Naive thymus-derived CD8-positive, alpha-beta T cell (primary cell): ENCODE results near the gene RFNG. TPM values are rescaled to one million over a fixed set of nuclear protein-coding genes. Genes with fewer than 3 reads are reported as not detected.
A peak's percentile ranks its signal among the peaks of the same experiment; 100 is the strongest.

ENCODE experiments used
- ATAC-seq, 2 donors: fragments of 150-1000 bp; cut with Tn5 transposase in 1 of 2; sonication (Bioruptor Pico), chemical (Tn5 transposase) in 1 of 2; 1 replicate in 1 of 2; 2 replicates in 1 of 2; pipeline ENCODE4 v1.10.0; 2021; ENCODE audit warnings: mild to moderate bottlenecking in 2 of 2, moderate library complexity in 2 of 2
- POLR2A ChIA-PET: fragments of 350-600 bp; sonication (Branson Sonifier 250); formaldehyde crosslinking; loops from one replicate; lab custom pipeline; 2021; ENCODE audit warnings: antibody characterized with exemption; lab: Charles Lee
- DNase-seq, 10 donors: peaks; one replicate each; pipeline versions ENCODE4 v3.0.0 to v3.0.0-alpha.2; 2020 to 2022
- H3K27ac Mint-ChIP-seq, 10 donors: one replicate each; pipeline ENCODE4 v1.8.0; 2020 to 2022; ENCODE audit warnings: mild to moderate bottlenecking in 10 of 10, mixed read lengths in 10 of 10, moderate library complexity in 4 of 10, inconsistent platforms in 1 of 10
- H3K27me3 Mint-ChIP-seq, 5 donors: one replicate each; pipeline ENCODE4 v1.8.0; 2021 to 2022; ENCODE audit warnings: mixed read lengths in 5 of 5
- H3K36me3 Mint-ChIP-seq, 3 donors: one replicate each; pipeline ENCODE4 v1.8.0; 2020 to 2022; ENCODE audit warnings: mixed read lengths in 3 of 3, mild to moderate bottlenecking in 2 of 3, inconsistent platforms in 1 of 3
- H3K4me1 Mint-ChIP-seq, 4 donors: one replicate each; pipeline ENCODE4 v1.8.0; 2021 to 2022; ENCODE audit warnings: mixed read lengths in 4 of 4
- H3K4me3 Mint-ChIP-seq, 10 donors: one replicate each; pipeline ENCODE4 v1.8.0; 2020 to 2022; ENCODE audit warnings: mild to moderate bottlenecking in 10 of 10, mixed read lengths in 10 of 10, moderate library complexity in 6 of 10, inconsistent platforms in 1 of 10
- H3K9me3 Mint-ChIP-seq, 9 donors: one replicate each; pipeline ENCODE4 v1.8.0; 2020 to 2022; ENCODE audit warnings: mixed read lengths in 9 of 9, mild to moderate bottlenecking in 3 of 9, inconsistent platforms in 1 of 9, moderate library complexity in 1 of 9
- polyA plus RNA-seq, 3 donors: library from polyadenylated mRNA; unstranded; fragments of 300-500 nt; fragmentation: Illumina TruSeq; gene quantifications; one replicate each; pipeline ENCODE4 v1.2.3, GENCODE V29; 2021
- total RNA-seq, 8 experiments: library from RNA in 2 of 8; stranded (reverse) in 2 of 8; gene quantifications; one replicate each; pipeline ENCODE4 v1.2.3 and lab custom pipeline; 2021 to 2026

RFNG gene
- total and polyA plus RNA-seq, 5 experiments from 2014 or later, result 2.2 to 42.1 (median 8.5) TPM

- ATAC-seq (no peak), DNase-seq (no peak)
- Mint-ChIP-seq H3K27me3 (no peaks in the 10 kb centered on the region), H3K27ac (no peak overlapping the region), H3K4me3 (no peak overlapping the region), H3K36me3 (no peaks in the 10 kb centered on the region), H3K4me1 (peaks cover 0 to 4% (median 0%) of the 10 kb centered on the region in 4 donors), H3K9me3 (no peaks in the 10 kb centered on the region)
- POLR2A ChIA-PET, result interaction anchor here (1.3 kb wide), 1 partner anchor 44 kb away, joined by 3 read pairs; no protein-coding TSS in a partner anchor
These were observed 40.8 kb downstream of the RFNG start for GRCh38 chr17:82010575-82011525.

GRCh38 chr17:82009413-82009812 lies 42.2 kb downstream of the RFNG start:
- Mint-ChIP-seq H3K27ac (peak overlapping the region in 2 of 10 donors; percentile 34 to 38), H3K9me3 (no peaks in the 10 kb centered on the region), H3K4me3 (no peak overlapping the region), H3K36me3 (no peaks in the 10 kb centered on the region), H3K27me3 (no peaks in the 10 kb centered on the region), H3K4me1 (peaks cover 0 to 4% (median 0%) of the 10 kb centered on the region in 4 donors)
- no peak for DNase-seq
- POLR2A ChIA-PET, result interaction anchor here (1.3 kb wide), 1 partner anchor 42 kb away, joined by 3 read pairs; no protein-coding TSS in a partner anchor
- no peak for ATAC-seq

- POLR2A ChIA-PET, result interaction anchor here (0.7 kb wide), 1 partner anchor 587 kb away, joined by 3 read pairs; no protein-coding TSS in a partner anchor
- H3K27ac Mint-ChIP-seq, result peak overlapping the region in 2 of 10 donors; percentile 34 to 38
- ATAC-seq, result no peak
These were observed 42.6 kb downstream of the RFNG start for GRCh38 chr17:82008941-82009405.

GRCh38 chr17:82008258-82008940 lies 43.2 kb downstream of the RFNG start:
- POLR2A ChIA-PET, result interaction anchor here (0.7 kb wide), 1 partner anchor 586 kb away, joined by 3 read pairs; no protein-coding TSS in a partner anchor
- H3K36me3 Mint-ChIP-seq, result no peaks in the 10 kb centered on the region

More at GRCh38 chr17:82008941-82009405, 42.6 kb downstream of the RFNG start:
- DNase-seq, result no peak
- no peaks in the 10 kb centered on the region for H3K9me3 Mint-ChIP-seq
- H3K4me3 Mint-ChIP-seq, result no peak overlapping the region
- no peaks in the 10 kb centered on the region for H3K27me3 Mint-ChIP-seq
- peaks cover 0 to 4% (median 0%) of the 10 kb centered on the region in 4 donors for H3K4me1 Mint-ChIP-seq
- no peaks in the 10 kb centered on the region for H3K36me3 Mint-ChIP-seq

GRCh38 chr17:82007495-82008257 lies 43.9 kb downstream of the RFNG start:
- DNase-seq, result no peak
- no peak for ATAC-seq
- Mint-ChIP-seq H3K4me1 (peaks cover 0 to 4% (median 0%) of the 10 kb centered on the region in 4 donors), H3K27me3 (no peaks in the 10 kb centered on the region), H3K36me3 (no peaks in the 10 kb centered on the region), H3K4me3 (no peak overlapping the region), H3K27ac (peak overlapping the region in 1 of 10 donors; percentile 40), H3K9me3 (no peaks in the 10 kb centered on the region)
- POLR2A ChIA-PET, result no interaction called here

More at GRCh38 chr17:82008258-82008940, 43.2 kb downstream of the RFNG start:
- Mint-ChIP-seq H3K9me3 (no peaks in the 10 kb centered on the region), H3K27me3 (no peaks in the 10 kb centered on the region), H3K27ac (peak overlapping the region in 1 of 10 donors; percentile 40), H3K4me3 (no peak overlapping the region), H3K4me1 (peaks cover 0 to 4% (median 0%) of the 10 kb centered on the region in 4 donors)
- no peak for DNase-seq
- ATAC-seq, result no peak

- no peak for DNase-seq
- Mint-ChIP-seq H3K27ac (no peak overlapping the region), H3K9me3 (no peaks in the 10 kb centered on the region), H3K27me3 (no peaks in the 10 kb centered on the region), H3K4me1 (peaks cover 0 to 4% (median 0%) of the 10 kb centered on the region in 4 donors), H3K4me3 (no peak overlapping the region), H3K36me3 (no peaks in the 10 kb centered on the region)
- POLR2A ChIA-PET, result no interaction called here
- ATAC-seq, result no peak
These were observed 44.5 kb downstream of the RFNG start for GRCh38 chr17:82007228-82007494.

- Mint-ChIP-seq H3K9me3 (no peaks in the 10 kb centered on the region), H3K27me3 (no peaks in the 10 kb centered on the region), H3K36me3 (no peaks in the 10 kb centered on the region), H3K4me1 (peaks cover 0 to 4% (median 0%) of the 10 kb centered on the region in 4 donors), H3K27ac (no peak overlapping the region), H3K4me3 (no peak overlapping the region)
- POLR2A ChIA-PET, result no interaction called here
- DNase-seq, result no peak
- no peak for ATAC-seq
These were observed 45.0 kb downstream of the RFNG start for GRCh38 chr17:82006468-82007227.

- POLR2A ChIA-PET, result no interaction called here
- Mint-ChIP-seq H3K27ac (peak overlapping the region in 1 of 10 donors; percentile 29), H3K27me3 (no peaks in the 10 kb centered on the region), H3K4me3 (no peak overlapping the region), H3K36me3 (no peaks in the 10 kb centered on the region), H3K9me3 (no peaks in the 10 kb centered on the region), H3K4me1 (peaks cover 0 to 4% (median 0%) of the 10 kb centered on the region in 4 donors)
- ATAC-seq (no peak), DNase-seq (no peak)
These were observed 45.8 kb downstream of the RFNG start for GRCh38 chr17:82005701-82006348.

- no peak for DNase-seq
- POLR2A ChIA-PET, result no interaction called here
- H3K9me3 Mint-ChIP-seq, result no peaks in the 10 kb centered on the region
- no peak overlapping the region for H3K27ac Mint-ChIP-seq
- no peaks in the 10 kb centered on the region for H3K27me3 Mint-ChIP-seq
- H3K4me1 Mint-ChIP-seq, result peaks cover 0 to 4% (median 0%) of the 10 kb centered on the region in 4 donors
- no peak overlapping the region for H3K4me3 Mint-ChIP-seq
- no peaks in the 10 kb centered on the region for H3K36me3 Mint-ChIP-seq
- no peak for ATAC-seq
These were observed 46.8 kb downstream of the RFNG start for GRCh38 chr17:82004517-82005455.

GRCh38 chr17:82003411-82004381 lies 47.9 kb downstream of the RFNG start:
- H3K27me3 Mint-ChIP-seq, result no peaks in the 10 kb centered on the region
- no peak overlapping the region for H3K27ac Mint-ChIP-seq
- peaks cover 0 to 4% (median 0%) of the 10 kb centered on the region in 4 donors for H3K4me1 Mint-ChIP-seq
- H3K9me3 Mint-ChIP-seq, result no peaks in the 10 kb centered on the region
- POLR2A ChIA-PET, result interaction anchor here (0.7 kb wide), 1 partner anchor 406 kb away, joined by 3 read pairs; no protein-coding TSS in a partner anchor
- ATAC-seq, result no peak
- H3K36me3 Mint-ChIP-seq, result no peaks in the 10 kb centered on the region
- H3K4me3 Mint-ChIP-seq, result no peak overlapping the region
- no peak for DNase-seq
